Limb (tissue), 2 donors: Measurements from ENCODE around the gene KLHDC4.

Experiments
- DNase-seq, 2 donors: peaks; one replicate each; pipeline ENCODE4 v3.0.0-alpha.2; 2016; ENCODE audit errors: extremely low spot score in 2 of 2

Gene KLHDC4

DNA sequence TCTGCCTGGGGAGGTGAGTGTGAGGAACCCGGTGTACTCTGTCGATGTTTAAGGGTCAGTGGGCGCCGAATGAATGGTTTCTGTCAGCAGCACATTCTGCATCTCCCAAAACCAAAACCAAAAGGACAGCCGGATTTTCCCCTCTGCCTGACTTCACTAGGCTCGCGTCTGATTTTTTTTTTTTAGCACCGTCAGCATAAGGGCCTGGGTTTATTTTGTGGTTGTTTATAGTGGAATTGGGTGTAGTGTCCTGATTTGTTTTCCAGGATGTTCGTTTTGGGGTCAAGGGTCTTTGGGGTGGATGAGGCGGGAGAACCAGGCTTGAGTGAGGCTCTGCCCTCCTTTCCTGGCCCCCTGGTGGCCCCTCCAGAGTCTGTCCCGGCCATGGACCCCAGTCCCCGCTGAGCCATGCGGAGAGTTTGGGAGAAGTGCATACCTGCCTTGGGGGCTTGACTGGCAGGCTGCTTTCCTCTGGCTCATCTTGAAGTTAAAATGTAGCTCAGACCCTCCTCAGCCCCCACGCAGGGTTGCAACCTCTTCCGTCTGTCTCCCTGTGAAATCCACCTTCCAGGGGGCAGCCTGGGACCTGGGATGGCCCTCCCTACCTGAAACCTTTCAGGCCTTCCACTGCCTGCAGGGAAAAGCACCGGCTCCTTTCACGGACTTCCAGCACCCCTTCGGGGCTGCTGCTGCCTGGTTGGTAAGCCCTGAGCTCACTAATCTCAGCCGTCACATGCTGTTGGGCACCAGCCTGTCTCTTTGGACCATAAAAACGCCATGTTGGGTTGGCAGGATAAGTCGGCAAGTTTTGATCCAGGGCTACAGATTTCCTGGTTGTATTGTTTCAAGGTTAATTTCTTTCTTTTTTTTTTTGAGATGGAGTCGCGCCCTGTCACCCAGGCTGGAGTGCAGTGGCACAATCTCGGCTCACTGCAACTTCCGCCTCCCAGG is 103.3 kb downstream of the KLHDC4 start:
- no peak for DNase-seq

DNA sequence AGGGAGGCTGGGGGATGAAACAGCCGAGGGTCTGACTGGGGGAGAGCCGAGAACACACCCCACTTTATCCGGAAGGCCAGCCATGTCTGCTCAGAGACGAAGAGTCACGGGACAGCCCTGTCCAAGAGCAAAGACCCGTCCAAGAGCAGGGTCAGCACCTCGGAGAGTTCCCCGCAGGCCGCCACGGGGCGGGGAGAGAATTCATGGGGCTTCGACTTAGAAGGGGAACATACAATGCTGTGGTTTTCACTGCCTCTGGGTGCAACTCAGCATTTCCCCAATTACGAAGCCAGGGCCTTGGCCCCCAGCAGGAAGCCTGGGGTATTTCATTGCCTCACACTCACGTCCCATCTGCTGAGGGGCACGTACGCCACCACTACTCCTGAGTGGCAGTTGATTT is 104.2 kb downstream of the KLHDC4 start:
- peak; percentile 34 to 80 for DNase-seq

DNA sequence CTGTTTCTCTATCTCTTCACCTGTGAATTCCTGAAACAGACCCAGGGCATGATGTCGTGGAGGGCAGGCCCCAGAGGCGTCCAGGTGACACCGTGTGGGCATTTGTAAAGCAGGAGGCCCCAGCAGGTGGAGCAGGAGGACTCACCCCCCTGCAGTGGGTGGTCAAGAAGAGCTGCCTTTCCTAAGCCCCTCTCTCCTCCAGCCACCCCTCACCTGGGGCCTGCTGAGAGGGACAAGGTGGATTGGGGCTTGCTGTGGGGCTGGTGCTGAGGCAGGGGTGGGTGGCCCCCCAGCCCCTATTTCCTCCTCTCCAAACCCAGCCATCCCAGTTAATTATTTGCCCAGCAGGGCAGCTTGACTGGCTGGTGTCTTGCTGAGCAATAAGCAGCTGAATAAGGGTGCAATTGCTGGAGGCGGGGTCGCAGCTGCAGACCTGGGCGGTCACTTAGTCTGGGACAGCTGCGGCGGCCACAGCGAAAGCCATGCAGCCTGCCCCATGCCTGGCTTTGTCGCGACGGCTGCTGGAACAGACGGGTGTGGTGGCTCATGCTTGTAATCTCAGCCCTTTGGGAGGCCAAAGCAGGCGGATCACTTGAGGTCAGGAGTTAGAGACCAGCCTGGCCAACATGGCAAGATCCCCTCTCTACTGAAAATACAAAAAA is 107.1 kb downstream of the KLHDC4 start:
- DNase-seq: no peak
